AG20443 (cell line): ENCODE results near the gene OR52I2.

ENCODE experiments used
- DNase-seq: peaks from one replicate; pipeline ENCODE4 v3.0.0; 2012; ENCODE audit warnings: low spot score, mixed read lengths

OR52I2 gene

DNA sequence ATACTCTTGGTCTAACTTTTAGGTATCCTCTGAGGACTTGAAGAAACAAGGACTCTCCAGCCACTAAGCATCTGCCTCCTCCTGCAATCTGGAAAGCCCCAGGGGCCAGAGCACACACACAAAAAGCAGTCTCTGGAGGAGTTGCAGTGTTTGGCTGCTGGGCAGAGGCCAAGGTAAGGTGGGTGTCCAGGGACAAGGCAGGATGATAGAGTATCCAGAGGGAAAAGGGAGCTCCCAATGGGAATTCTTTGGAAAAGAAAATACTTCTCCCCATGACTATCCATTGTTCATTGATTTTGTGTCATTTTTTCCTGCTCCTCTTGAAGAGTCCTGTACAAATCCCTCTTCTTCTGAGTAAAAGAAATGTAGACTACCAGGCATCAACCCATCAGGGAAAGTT, at the start of gene OR52I2:
Gene OR52I2, plus strand, starts transcription at position 301 of the 400 bp plus-strand sequence.
- DNase-seq = no peak

GRCh38 chr11:4539603-4540219, 41.8 kb upstream of the OR52I2 start:
- DNase-seq = peak; percentile 77

DNA sequence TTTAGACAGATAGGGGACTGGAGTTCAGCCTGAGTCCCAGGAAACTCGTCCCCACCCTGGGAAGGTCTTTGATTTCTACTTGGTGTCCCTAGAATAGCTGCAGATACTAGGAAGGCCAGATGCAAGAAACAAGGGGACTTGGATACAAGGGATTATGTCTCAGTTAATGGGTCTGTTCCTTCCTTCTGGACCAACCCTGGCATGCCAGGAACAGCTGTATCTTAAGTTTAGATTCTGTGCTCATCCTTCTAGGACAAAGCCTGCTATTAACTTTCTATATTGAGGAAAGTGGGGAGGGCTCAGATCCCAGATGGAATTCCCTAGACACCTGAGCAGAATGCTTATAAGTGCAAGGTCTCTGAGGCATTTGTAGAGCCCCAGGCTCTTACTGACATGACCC, 40.5 kb upstream of the OR52I2 start:
- DNase-seq = no peak

DNA sequence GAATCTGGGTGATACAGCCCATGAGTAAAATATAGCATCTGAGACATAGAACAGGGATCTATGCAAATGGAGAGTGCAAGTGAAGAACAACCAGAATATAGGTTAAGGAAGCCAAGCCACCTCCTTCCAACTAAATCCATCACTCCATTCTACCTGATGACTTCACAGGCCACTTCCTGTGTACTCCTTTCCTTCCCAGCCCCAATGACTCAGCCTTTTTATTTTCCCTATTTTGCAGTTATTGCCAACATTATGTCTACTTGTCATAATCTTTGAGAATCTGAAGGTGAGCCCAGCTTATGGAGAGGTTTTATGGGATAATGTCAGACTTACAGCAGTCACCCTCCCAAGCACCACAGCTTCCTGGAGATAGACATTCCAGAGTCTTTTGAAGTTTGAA, 38.0 kb upstream of the OR52I2 start:
- DNase-seq = no peak

DNA sequence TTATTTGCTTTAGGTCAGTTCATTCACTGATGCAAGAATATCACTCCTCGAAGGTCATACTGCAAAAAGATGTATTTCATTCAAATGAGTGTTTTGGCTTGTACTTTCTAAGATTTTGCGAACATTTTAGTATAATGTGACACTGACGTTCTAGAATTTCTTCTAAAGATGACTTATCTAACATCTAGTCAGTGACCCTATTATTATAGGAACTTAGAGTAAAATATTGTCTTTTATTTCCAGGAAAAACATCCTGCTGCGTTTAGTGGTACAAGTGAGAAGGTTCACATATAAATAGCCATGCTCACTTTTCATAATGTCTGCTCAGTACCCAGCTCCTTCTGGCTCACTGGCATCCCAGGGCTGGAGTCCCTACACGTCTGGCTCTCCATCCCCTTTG, 36.7 kb upstream of the OR52I2 start, which contains the start of gene OR52M1:
Gene OR52M1, plus strand, starts transcription at position 301 of the 400 bp plus-strand sequence. Its CDS starts 0 bp downstream, at position 301.
- no peak for DNase-seq

DNA sequence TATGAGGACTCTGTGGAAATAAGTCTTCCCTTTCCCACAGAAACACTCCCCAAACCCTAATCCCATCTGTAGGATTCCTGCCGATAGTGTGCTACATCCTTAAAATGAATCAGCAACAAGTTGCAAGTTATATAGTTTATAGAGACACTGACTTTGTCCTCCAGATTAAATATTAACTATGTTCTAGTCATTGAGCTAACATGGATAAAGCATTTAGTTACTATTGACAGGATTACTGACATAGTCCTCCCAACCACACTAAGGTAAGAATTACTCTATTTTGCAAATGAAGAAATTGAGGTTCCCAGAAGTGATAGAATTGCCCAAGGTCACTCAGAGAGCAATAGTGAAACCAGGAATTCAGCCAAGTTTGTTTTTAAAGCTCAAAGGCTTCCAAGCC, 34.7 kb upstream of the OR52I2 start:
- no peak for DNase-seq

DNA sequence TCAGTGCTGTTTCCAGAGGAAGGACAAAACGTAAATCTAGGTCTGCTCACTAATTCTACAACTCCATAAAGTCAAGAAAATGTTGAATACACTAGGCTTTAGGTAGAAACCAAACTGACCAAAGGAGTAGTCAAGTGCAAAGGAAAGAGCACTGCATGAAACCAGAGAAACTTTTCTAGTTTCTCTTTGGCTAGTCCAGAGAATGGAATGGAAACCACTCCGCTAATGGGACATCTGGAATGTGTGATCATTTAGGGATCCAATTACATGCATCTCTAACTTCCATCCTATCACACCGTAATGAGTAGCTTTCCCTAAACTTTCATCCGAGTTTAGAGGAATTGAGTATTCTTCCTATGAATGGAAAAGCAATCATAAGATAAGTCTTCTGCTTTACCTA, 34.1 kb upstream of the OR52I2 start:
- no peak for DNase-seq

DNA sequence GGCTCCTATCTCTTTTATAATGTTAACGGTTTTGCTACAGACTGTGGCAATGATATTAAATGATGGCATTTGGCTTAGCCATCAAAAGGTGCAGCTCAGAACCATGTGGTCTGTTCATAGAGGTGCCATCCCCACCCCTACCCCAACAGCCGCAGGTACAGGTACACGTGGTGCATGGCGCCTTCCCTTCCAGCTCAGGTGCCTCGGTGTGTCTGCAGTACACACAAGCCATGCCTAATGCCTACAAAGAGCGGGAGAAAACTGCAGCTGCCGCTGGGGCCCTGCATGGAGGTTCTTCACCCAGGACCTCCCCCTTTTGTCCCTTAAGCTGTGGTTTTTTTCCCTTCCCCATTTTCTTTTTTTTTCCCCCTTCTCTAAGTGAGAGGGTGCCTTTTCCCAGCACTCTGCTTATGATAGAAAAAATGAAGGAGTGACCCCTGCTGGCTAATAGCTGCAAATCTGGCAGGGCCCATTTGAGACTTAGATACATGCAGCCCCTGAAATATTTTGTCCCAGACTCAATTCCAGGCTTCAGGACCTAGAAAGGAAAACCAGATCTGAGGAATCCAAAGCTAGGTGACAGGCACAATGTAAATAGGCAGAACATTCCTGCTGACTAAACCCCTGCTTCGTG, 30.1 kb upstream of the OR52I2 start:
- no peak for DNase-seq

- no peak for DNase-seq
Measured at GRCh38 chr11:4559527-4560440, 21.8 kb upstream of the OR52I2 start.

GRCh38 chr11:4560467-4560866, 21.1 kb upstream of the OR52I2 start:
- no peak for DNase-seq

- DNase-seq = no peak
Measured at GRCh38 chr11:4565371-4565770, 16.2 kb upstream of the OR52I2 start.

DNA sequence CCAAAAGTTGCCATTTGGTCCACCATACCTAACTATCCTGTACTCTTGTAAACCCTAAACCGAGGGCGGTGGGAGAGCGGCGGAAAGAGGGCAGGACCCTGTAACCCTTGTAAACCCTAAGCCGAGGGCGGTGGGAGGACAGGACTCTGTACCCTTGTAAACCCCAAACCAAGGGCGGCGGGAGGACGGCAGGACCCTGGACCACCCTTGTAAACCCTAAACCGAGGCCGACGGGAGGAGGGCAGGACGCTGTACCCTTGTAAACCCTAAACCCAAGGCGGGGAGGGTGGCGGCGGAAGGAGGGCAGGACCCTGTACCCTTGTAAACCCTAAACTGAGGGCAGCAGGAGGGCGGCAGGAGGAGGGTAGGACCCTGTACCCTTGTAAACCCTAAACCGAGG, 12.5 kb upstream of the OR52I2 start:
- DNase-seq = no peak

DNA sequence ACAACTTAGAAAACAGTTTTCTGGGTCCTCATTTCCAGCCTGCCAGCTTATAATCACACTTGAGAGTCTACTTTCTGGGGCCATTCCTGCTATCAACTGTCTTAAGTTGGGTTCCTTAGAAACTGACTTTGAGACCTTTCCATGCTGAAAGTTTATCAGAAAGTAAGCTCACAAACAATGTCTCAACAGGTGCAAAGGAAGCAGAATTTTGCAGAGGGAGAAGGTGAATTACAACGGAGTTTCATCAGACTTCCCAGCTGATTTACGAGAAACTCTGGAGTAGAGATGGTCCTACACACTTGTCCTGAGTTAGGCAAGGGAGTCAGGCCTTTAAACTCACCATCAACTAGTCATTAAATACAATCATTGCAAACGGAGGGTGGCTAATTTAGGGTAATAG, 4.7 kb upstream of the OR52I2 start:
- DNase-seq = no peak

GRCh38 chr11:4577761-4578160, 3.8 kb upstream of the OR52I2 start:
- DNase-seq = no peak

- DNase-seq = no peak
Measured at GRCh38 chr11:4578624-4579023, 2.9 kb upstream of the OR52I2 start.

- no peak for DNase-seq
Measured at GRCh38 chr11:4580124-4580523, 1.4 kb upstream of the OR52I2 start.

- no peak for DNase-seq
Measured at GRCh38 chr11:4589017-4589416, 7.5 kb downstream of the OR52I2 start.

DNA sequence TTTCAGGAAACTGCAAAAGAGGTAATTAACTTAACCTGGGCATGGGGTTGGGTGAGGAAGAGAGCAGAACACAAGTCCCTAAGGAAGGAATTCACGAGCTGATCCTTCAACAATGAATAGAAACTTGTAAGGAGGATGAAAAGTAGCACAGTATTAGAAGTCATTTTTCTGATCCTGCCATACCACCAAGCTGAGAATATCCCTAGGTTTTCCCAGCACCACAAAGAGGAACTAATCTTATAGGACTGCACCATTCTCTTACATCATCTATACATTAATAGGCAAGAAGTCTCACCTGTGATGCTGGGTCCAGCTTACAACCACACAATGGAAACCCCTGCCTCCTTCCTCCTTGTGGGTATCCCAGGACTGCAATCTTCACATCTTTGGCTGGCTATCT, 12.2 kb downstream of the OR52I2 start, which contains the start of gene OR52I1:
Gene OR52I1, plus strand, starts transcription at position 301 of the 400 bp plus-strand sequence. Its CDS starts 0 bp downstream, at position 301.
- DNase-seq = no peak

- no peak for DNase-seq
Measured at GRCh38 chr11:4605057-4605456, 23.5 kb downstream of the OR52I2 start.

- no peak for DNase-seq
Measured at GRCh38 chr11:4606231-4607015, 24.9 kb downstream of the OR52I2 start.

- no peak for DNase-seq
Measured at GRCh38 chr11:4607096-4607495, 25.6 kb downstream of the OR52I2 start.
